HL-60 (cell line): ENCODE measurements around the gene TRABD.

Experiments
- DNase-seq, 2 experiments: peaks; one replicate each; pipeline ENCODE4 v3.0.0-alpha.2; 2010 to 2020; ENCODE audit warnings: low read depth in 1 of 2, low spot score in 1 of 2
- H3K27ac ChIP-seq: fragments of 250-450 bp; sonication (Bioruptor Pico); replicated peaks from 2 replicates; pipeline ENCODE4 v1.5.1; 2020; ENCODE audit warnings: mild to moderate bottlenecking, moderate library complexity
- H3K27me3 ChIP-seq: fragments of 250-450 bp; sonication (Bioruptor Pico); 2 replicates; pipeline ENCODE4 v1.5.1; 2021; ENCODE audit warnings: mild to moderate bottlenecking, moderate library complexity; ENCODE audit not compliant: insufficient read depth, poor library complexity, severe bottlenecking
- H3K4me3 ChIP-seq: replicated peaks from 2 replicates; pipeline ENCODE4 v1.5.1; 2011; ENCODE audit warnings: mild to moderate bottlenecking, control low read depth, low read length; ENCODE audit not compliant: insufficient read depth
- CTCF ChIP-seq: IDR thresholded peaks from one replicate; pipeline ENCODE4 v1.5.1; 2011; ENCODE audit warnings: low read length, control low read depth, inconsistent platforms; ENCODE audit not compliant: insufficient read depth
- GABPA ChIP-seq: IDR thresholded peaks from 2 replicates; pipeline ENCODE4 v1.6.1; 2012; ENCODE audit warnings: low read depth
- POLR2AphosphoS5 ChIP-seq: IDR thresholded peaks from 2 replicates; pipeline ENCODE4 v1.6.1; 2012; ENCODE audit warnings: low read depth
- REST ChIP-seq: IDR thresholded peaks from 2 replicates; pipeline ENCODE4 v1.6.1; 2012; ENCODE audit warnings: low read depth; ENCODE audit not compliant: insufficient replicate concordance
- SPI1 ChIP-seq: IDR thresholded peaks from 2 replicates; pipeline ENCODE4 v1.6.1; 2012; ENCODE audit warnings: low read depth, mild to moderate bottlenecking, borderline replicate concordance

TRABD gene

GRCh38 chr22:50190941-50191741, 5.4 kb downstream of the TRABD start:
- H3K27me3 ChIP-seq, result no peaks in the 10 kb centered on the region
- peak overlapping the region; percentile 38 for H3K4me3 ChIP-seq
- DNase-seq, result peak; percentile 86 to 95
- TF ChIP-seq POLR2AphosphoS5, result no peak; the same call in 1 of the 2 replicates
- TF ChIP-seq SPI1, result peak; percentile 30; the same call in 1 of the 2 replicates
- peak overlapping the region; percentile 97 for H3K27ac ChIP-seq

GRCh38 chr22:50192436-50193204, 6.9 kb downstream of the TRABD start:
- peak overlapping the region; percentile 1 for H3K4me3 ChIP-seq
- peak in 1 of 2 experiments; percentile 75 for DNase-seq
- H3K27me3 ChIP-seq, result no peaks in the 10 kb centered on the region
- TF ChIP-seq SPI1 (peak; percentile 98), CTCF (no peak), POLR2AphosphoS5 (peak; percentile 58), GABPA (no peak)
- H3K27ac ChIP-seq, result peak overlapping the region; percentile 97

DNA sequence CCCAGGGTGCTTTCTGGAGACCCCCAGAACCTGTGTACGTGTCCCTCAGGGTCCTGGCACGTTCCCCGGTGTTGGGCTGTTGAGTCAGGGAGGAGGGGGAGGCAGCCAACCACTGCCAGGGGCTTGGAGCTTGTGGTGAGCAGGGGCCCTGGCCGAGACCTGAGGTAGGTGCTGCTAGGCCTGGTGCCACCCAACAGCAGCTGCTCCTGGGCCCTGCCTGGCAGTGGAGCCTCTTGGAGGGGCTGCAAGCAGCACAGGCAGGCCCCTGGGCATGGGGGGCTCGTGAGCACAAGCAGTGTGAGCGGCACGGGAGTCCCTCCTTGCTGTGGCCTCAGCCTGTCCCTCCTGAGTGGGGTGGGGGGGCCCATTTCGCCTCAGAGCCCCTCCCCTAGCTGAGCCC, 7.9 kb downstream of the TRABD start:
- Histone ChIP-seq H3K27me3 (no peaks in the 10 kb centered on the region), H3K4me3 (no peak overlapping the region), H3K27ac (peak overlapping the region; percentile 97)
- TF ChIP-seq GABPA (no peak), CTCF (no peak), SPI1 (no peak), POLR2AphosphoS5 (0 out of 2 replicates have a peak, but pooled peaks have one; percentile 6)
- no peak for DNase-seq

DNA sequence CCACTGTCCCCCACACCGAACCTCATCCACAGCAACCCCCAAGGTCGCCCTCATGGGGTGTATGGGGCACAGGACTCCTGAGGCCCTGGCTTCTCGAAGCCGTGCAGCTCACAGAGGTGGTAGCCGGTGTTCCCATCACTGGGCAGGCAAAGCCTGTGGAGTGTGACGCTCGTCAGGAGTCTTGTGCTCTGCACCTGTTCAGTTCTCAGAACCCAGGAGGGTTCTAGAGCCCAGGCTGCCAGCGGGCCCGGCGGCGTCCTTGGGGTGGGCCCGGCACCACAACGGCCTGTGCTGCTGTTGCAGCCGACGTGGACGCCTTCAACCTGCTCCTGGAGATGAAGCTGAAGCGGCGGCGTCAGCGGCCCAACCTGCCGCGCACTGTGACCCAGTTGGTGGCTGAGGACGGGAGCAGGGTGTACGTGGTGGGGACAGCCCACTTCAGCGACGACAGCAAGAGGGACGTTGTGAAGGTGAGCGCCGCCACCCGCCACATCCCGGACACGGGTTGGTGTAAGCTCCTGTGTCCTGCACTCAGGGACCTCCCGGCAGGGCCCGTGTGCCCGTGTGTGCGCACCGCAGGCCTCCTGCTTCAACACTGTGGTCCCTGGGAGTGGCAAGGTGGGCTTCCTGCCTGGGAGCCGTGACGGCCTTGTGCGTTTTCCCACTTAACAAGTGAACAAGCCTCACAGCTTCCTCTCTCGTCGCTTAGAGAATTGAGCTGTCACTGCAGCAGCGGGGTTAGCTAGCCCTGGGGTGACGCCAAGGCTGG, 8.5 kb downstream of the TRABD start:
- no peaks in the 10 kb centered on the region for H3K27me3 ChIP-seq
- H3K27ac ChIP-seq, result no peak overlapping the region; the same call in 1 of the 2 replicates
- no peak for TF ChIP-seq SPI1
- TF ChIP-seq REST, result no peak
- TF ChIP-seq POLR2AphosphoS5, result no peak
- no peak for TF ChIP-seq GABPA
- no peak for TF ChIP-seq CTCF
- no peak overlapping the region for H3K4me3 ChIP-seq
- no peak for DNase-seq
